CD4-positive, alpha-beta T cell (primary cell): ENCODE measurements around the gene ARFRP1. TPM values are rescaled to one million over a fixed set of nuclear protein-coding genes. Genes with fewer than 3 reads are reported as not detected.
A peak's percentile ranks its signal among the peaks of the same experiment; 100 is the strongest.

Source experiments
- ATAC-seq: fragments of 200-7000 bp; cut with Tn5 transposase; one replicate; pipeline ENCODE4 v1.10.0; 2022; ENCODE audit warnings: mild to moderate bottlenecking; ENCODE audit not compliant: poor library complexity
- CTCF ChIA-PET: fragments of 350-600 bp; sonication (Branson Sonifier 250); formaldehyde crosslinking; loops from one replicate; lab custom pipeline; 2021; ENCODE audit warnings: antibody characterized with exemption, inconsistent platforms; lab: Charles Lee
- POLR2A ChIA-PET: fragments of 350-600 bp; sonication (Branson Sonifier 250); formaldehyde crosslinking; loops from one replicate; lab custom pipeline; 2021; ENCODE audit warnings: antibody characterized with exemption, inconsistent platforms; lab: Charles Lee
- DNase-seq, 14 experiments: peaks; one replicate each; pipeline ENCODE4 v3.0.0-alpha.2; 2013 to 2020; ENCODE audit warnings: mixed read lengths in 2 of 14
- H3K27ac ChIP-seq, 2 donors: one replicate each; pipeline versions ENCODE4 v1.5.1 to v1.7.0; 2013; ENCODE audit warnings: low read length in 2 of 2, low read depth in 1 of 2, mild to moderate bottlenecking in 1 of 2
- H3K27me3 ChIP-seq, 2 experiments: 1 replicate in 1 of 2; 2 replicates in 1 of 2; pipeline versions ENCODE4 v1.6.1 to v1.7.0; 2013; ENCODE audit warnings: low read length in 2 of 2, control low read depth in 1 of 2, mild to moderate bottlenecking in 1 of 2, moderate library complexity in 1 of 2; ENCODE audit not compliant: insufficient read depth in 2 of 2, control insufficient read depth in 1 of 2
- H3K36me3 ChIP-seq: one replicate; pipeline ENCODE4 v1.6.1; 2013; ENCODE audit warnings: low read length, control low read depth; ENCODE audit not compliant: insufficient read depth
- H3K4me1 ChIP-seq: one replicate; pipeline ENCODE4 v1.6.1; 2013; ENCODE audit warnings: low read length, control low read depth; ENCODE audit not compliant: insufficient read depth
- H3K4me3 ChIP-seq: one replicate; pipeline ENCODE4 v1.5.1; 2013; ENCODE audit warnings: mild to moderate bottlenecking, low read length, moderate library complexity
- H3K9me3 ChIP-seq, 2 experiments: 1 replicate in 1 of 2; 2 replicates in 1 of 2; pipeline versions ENCODE4 v1.6.1 to v1.7.0; 2013; ENCODE audit warnings: low read length in 2 of 2, mild to moderate bottlenecking in 2 of 2, control low read depth in 1 of 2, moderate library complexity in 1 of 2; ENCODE audit not compliant: control insufficient read depth in 1 of 2, insufficient read depth in 1 of 2
- H3K27ac Mint-ChIP-seq: one replicate; pipeline ENCODE4 v1.8.0; 2020; ENCODE audit warnings: mixed read lengths
- H3K27me3 Mint-ChIP-seq: one replicate; pipeline ENCODE4 v1.8.0; 2021; ENCODE audit warnings: mixed read lengths
- H3K36me3 Mint-ChIP-seq: one replicate; pipeline ENCODE4 v1.8.0; 2021; ENCODE audit warnings: low read depth, mixed read lengths
- H3K4me1 Mint-ChIP-seq: one replicate; pipeline ENCODE4 v1.8.0; 2021; ENCODE audit warnings: low read depth, mixed read lengths
- H3K4me3 Mint-ChIP-seq: one replicate; pipeline ENCODE4 v1.8.0; 2020; ENCODE audit warnings: mild to moderate bottlenecking, mixed read lengths
- H3K9me3 Mint-ChIP-seq: one replicate; pipeline ENCODE4 v1.8.0; 2020; ENCODE audit warnings: mixed read lengths
- CTCF ChIP-seq: fragments of 200-600 bp; IDR thresholded peaks from one replicate; pipeline ENCODE4 v1.8.0; 2022; ENCODE audit warnings: antibody characterized with exemption, mild to moderate bottlenecking
- intact Hi-C, 2 experiments: fragments of 100-400 bp; cut with DNase I in 1 of 2; cut with micrococcal nuclease in 1 of 2; formaldehyde crosslinking; loops; one replicate each; pipeline versions ENCODE4 v1.15.1 to v1.9.0; 2023 to 2025; cut with DNase I, micrococcal nuclease
- total RNA-seq, 174 experiments: library from RNA in 2 of 174; stranded (reverse) in 2 of 174; gene quantifications; one replicate each; pipeline ENCODE4 v1.2.3 and lab custom pipeline; 2021 to 2026

ARFRP1 gene
- total RNA-seq, 2 experiments from 2014 or later = 34.5 to 35.7 TPM

GRCh38 chr20:63735859-63736718, 28.3 kb upstream of the ARFRP1 start, which contains the start of gene LIME1:
Gene LIME1 (plus strand): TSS chr20:63736664. CDS start chr20:63737550, 886 bp downstream.
- Histone ChIP-seq H3K36me3 (peaks cover 50% of the 10 kb centered on the region), H3K27me3 (no peaks in the 10 kb centered on the region), H3K9me3 (no peaks in the 10 kb centered on the region), H3K4me1 (peaks cover 65% of the 10 kb centered on the region), H3K27ac (peak within 1 kb of the TSS; percentile 49 to 83), H3K4me3 (peak within 1 kb of the TSS; percentile 92)
- ATAC-seq (peak; percentile 71), DNase-seq (peak; percentile 70 to 94 (median 82))
- no peaks in the 10 kb centered on the region for H3K9me3 Mint-ChIP-seq
- no peaks in the 10 kb centered on the region for H3K27me3 Mint-ChIP-seq
- POLR2A ChIA-PET = interaction anchor here (0.6 to 9.9 kb wide), 24 partner anchors 8 to 215 kb away, joined by 3 to 168 read pairs (median 6); partner anchors contain the start of genes ARFRP1, GMEB2, PPDPF and PTK6
- TF ChIP-seq CTCF = no peak
- intact Hi-C loops = loop anchor here (1.0 to 10.0 kb wide), 5 partner anchors 15 to 81 kb away; partner anchors contain the start of genes ARFRP1 (in 1 of the 2), RTEL1 (in 1 of the 2), STMN3 (in 1 of the 2) and ZGPAT (in 1 of the 2)
- peaks cover 26% of the 10 kb centered on the region for H3K36me3 Mint-ChIP-seq
- H3K27ac Mint-ChIP-seq = peak within 1 kb of the TSS; percentile 88
- peaks cover 25% of the 10 kb centered on the region for H3K4me1 Mint-ChIP-seq
- peak within 1 kb of the TSS; percentile 91 for H3K4me3 Mint-ChIP-seq
- CTCF ChIA-PET = interaction anchor here (1.1 to 6.3 kb wide), 7 partner anchors 13 to 128 kb away, joined by 4 to 44 read pairs (median 5); partner anchors contain the start of genes ARFRP1 and ZGPAT

- H3K4me3 ChIP-seq = no peak overlapping the region
- Mint-ChIP-seq H3K4me1 (peaks cover 25% of the 10 kb centered on the region), H3K9me3 (no peaks in the 10 kb centered on the region), H3K4me3 (peak overlapping the region; percentile 91), H3K27ac (peak overlapping the region; percentile 88), H3K27me3 (no peaks in the 10 kb centered on the region), H3K36me3 (peaks cover 26% of the 10 kb centered on the region)
- H3K9me3 ChIP-seq = no peaks in the 10 kb centered on the region
- no peaks in the 10 kb centered on the region for H3K27me3 ChIP-seq
- POLR2A ChIA-PET = interaction anchor here (0.6 to 9.9 kb wide), 7 partner anchors 16 to 129 kb away, joined by 3 to 168 read pairs (median 13); partner anchors contain the start of genes ARFRP1, RTEL1, TPD52L2 and ZGPAT
- DNase-seq (peak in 2 of 14 experiments; percentile 35 to 43), ATAC-seq (no peak)
- H3K27ac ChIP-seq = peak overlapping the region in 1 of 2 donors; percentile 83
- peaks cover 67% of the 10 kb centered on the region for H3K4me1 ChIP-seq
- CTCF ChIA-PET = interaction anchor here (1.1 to 6.3 kb wide), 5 partner anchors 13 to 93 kb away, joined by 4 to 44 read pairs (median 15); partner anchors contain the start of genes ARFRP1 and ZGPAT
- intact Hi-C loops = loop anchor here in 1 of 2 experiments (5.0 to 10.0 kb wide), 2 partner anchors 47 to 80 kb away; partner anchors contain the start of genes RTEL1 and STMN3
- H3K36me3 ChIP-seq = peaks cover 49% of the 10 kb centered on the region
- no peak for TF ChIP-seq CTCF
Measured at GRCh38 chr20:63734946-63735858, 27.4 kb upstream of the ARFRP1 start.
